GM12878 (cell line): ENCODE data around the gene KLHL25. TPM values are rescaled to one million over a fixed set of nuclear protein-coding genes. Genes with fewer than 3 reads are reported as not detected.

ENCODE experiments used
- CREM ChIP-seq: IDR thresholded peaks from 2 replicates; pipeline ENCODE4 v1.6.1; 2014; ENCODE audit warnings: antibody characterized with exemption, low read depth
- MEF2B ChIP-seq: fragments of 450-650 bp; IDR thresholded peaks from 2 replicates; pipeline ENCODE4 v1.6.1; 2018; ENCODE audit warnings: mild to moderate bottlenecking, moderate library complexity; ENCODE audit not compliant: partially characterized antibody, poor library complexity, severe bottlenecking
- MTA3 ChIP-seq: IDR thresholded peaks from 2 replicates; pipeline ENCODE4 v1.6.1; 2012; ENCODE audit warnings: low read length, inconsistent platforms, borderline replicate concordance
- PML ChIP-seq: IDR thresholded peaks from 2 replicates; pipeline ENCODE4 v1.6.1; 2012; ENCODE audit warnings: low read length, inconsistent platforms
- RB1 ChIP-seq: fragments of 450-650 bp; formaldehyde crosslinking; IDR thresholded peaks from 2 replicates; pipeline ENCODE4 v1.6.1; 2017; ENCODE audit warnings: mild to moderate bottlenecking, borderline replicate concordance
- ZNF24 ChIP-seq: fragments of 450-650 bp; IDR thresholded peaks from 2 replicates; pipeline ENCODE4 v1.6.1; 2017; ENCODE audit warnings: antibody characterized with exemption, mild to moderate bottlenecking
- polyA plus RNA-seq, 11 experiments: library from polyadenylated mRNA; depleted of rRNA in 4 of 11; unstranded in 6 of 11; stranded (reverse) in 5 of 11; fragments of >200 nt; fragmentation: Nextera tagmentation in 4 of 11; fragmentation: Illumina TruSeq in 1 of 11; extraction: Ambion mirVana in 4 of 11; extraction: Trizol in 1 of 11; gene quantifications; 1 replicate in 1 of 11; 2 replicates in 10 of 11; pipeline versions ENCODE4 v1.2.1 to v1.2.3, GENCODE V29; 2011 to 2016; ENCODE audit warnings: inconsistent platforms in 2 of 11, missing spikeins in 2 of 11, low read depth in 1 of 11
- total RNA-seq, 4 experiments: library from RNA; depleted of rRNA in 3 of 4; stranded (reverse); fragments of >200 nt in 3 of 4; fragmentation: Illumina TruSeq in 1 of 4; extraction: Trizol in 1 of 4; gene quantifications; 2 replicates each; pipeline versions ENCODE4 v1.2.1 to v1.2.3, GENCODE V29; 2013 to 2021
- TF ChIP-seq, protein P1 (sequence below): fragments of 450-650 bp; IDR thresholded peaks from 2 replicates; pipeline ENCODE4 v1.6.1; 2017; ENCODE audit warnings: mild to moderate bottlenecking
- TF ChIP-seq, protein P2 (sequence below): IDR thresholded peaks from 2 replicates; pipeline ENCODE4 v1.6.1; 2012; ENCODE audit warnings: low read depth, low read length, improper control_type of control experiment
- TF ChIP-seq, protein P3 (sequence below): fragments of 450-650 bp; IDR thresholded peaks from 2 replicates; pipeline ENCODE4 v1.6.1; 2018; ENCODE audit warnings: borderline replicate concordance, mild to moderate bottlenecking; ENCODE audit not compliant: partially characterized antibody
- TF ChIP-seq, protein P4 (sequence below), 3 experiments: IDR thresholded peaks in 2 of 3; conservative IDR thresholded peaks in 1 of 3; 2 replicates each; pipeline ENCODE4 v1.5.1; 2011; ENCODE audit warnings: low read depth in 3 of 3, low read length in 3 of 3, mild to moderate bottlenecking in 3 of 3, control low read depth in 2 of 3, moderate library complexity in 2 of 3, inconsistent platforms in 1 of 3, mixed read lengths in 1 of 3; ENCODE audit not compliant: control insufficient read depth in 2 of 3, insufficient read depth in 1 of 3; ENCODE audit errors: extremely low read depth in 1 of 3
- TF ChIP-seq, protein P5 (sequence below): fragments of 450-650 bp; IDR thresholded peaks from 2 replicates; pipeline ENCODE4 v1.6.1; 2017; ENCODE audit warnings: mild to moderate bottlenecking, low read depth, inconsistent platforms; ENCODE audit not compliant: poor library complexity, severe bottlenecking

The KLHL25 gene
- total and polyA plus RNA-seq, 10 of the 15 experiments (the other 5 are each of a cell fraction or from before 2014, with no cell fraction given) = 0.04 to 3.0 (median 2.1) TPM; not detected in 1

DNA sequence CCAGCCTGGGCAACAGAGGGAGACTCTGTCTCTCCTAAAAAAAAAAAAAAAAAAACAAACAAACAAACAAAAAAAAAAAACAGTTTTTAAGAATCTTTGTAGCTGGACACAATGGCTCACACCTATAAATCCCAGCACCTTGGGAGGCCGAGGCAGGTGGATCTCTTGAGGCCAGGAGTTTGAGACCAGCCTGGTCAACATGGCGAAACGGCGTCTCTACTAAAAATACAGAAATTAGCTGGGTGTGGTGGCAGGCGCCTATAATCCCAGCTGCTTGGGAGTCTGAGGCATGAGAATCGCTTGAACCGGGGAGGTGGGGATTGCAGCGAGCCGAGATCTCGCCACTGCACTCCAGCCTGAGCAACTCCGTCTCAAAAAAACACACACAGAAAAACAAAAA, 53.1 kb downstream of the KLHL25 start (continued):
- TF ChIP-seq, protein P1, sequence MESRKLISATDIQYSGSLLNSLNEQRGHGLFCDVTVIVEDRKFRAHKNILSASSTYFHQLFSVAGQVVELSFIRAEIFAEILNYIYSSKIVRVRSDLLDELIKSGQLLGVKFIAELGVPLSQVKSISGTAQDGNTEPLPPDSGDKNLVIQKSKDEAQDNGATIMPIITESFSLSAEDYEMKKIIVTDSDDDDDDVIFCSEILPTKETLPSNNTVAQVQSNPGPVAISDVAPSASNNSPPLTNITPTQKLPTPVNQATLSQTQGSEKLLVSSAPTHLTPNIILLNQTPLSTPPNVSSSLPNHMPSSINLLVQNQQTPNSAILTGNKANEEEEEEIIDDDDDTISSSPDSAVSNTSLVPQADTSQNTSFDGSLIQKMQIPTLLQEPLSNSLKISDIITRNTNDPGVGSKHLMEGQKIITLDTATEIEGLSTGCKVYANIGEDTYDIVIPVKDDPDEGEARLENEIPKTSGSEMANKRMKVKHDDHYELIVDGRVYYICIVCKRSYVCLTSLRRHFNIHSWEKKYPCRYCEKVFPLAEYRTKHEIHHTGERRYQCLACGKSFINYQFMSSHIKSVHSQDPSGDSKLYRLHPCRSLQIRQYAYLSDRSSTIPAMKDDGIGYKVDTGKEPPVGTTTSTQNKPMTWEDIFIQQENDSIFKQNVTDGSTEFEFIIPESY = no peak
- TF ChIP-seq RB1 (no peak), MTA3 (no peak), ZNF24 (no peak), CREM (no peak), PML (no peak), MEF2B (no peak)
- TF ChIP-seq, protein P2, sequence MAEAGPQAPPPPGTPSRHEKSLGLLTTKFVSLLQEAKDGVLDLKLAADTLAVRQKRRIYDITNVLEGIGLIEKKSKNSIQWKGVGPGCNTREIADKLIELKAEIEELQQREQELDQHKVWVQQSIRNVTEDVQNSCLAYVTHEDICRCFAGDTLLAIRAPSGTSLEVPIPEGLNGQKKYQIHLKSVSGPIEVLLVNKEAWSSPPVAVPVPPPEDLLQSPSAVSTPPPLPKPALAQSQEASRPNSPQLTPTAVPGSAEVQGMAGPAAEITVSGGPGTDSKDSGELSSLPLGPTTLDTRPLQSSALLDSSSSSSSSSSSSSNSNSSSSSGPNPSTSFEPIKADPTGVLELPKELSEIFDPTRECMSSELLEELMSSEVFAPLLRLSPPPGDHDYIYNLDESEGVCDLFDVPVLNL = no peak
- TF ChIP-seq, protein P3, sequence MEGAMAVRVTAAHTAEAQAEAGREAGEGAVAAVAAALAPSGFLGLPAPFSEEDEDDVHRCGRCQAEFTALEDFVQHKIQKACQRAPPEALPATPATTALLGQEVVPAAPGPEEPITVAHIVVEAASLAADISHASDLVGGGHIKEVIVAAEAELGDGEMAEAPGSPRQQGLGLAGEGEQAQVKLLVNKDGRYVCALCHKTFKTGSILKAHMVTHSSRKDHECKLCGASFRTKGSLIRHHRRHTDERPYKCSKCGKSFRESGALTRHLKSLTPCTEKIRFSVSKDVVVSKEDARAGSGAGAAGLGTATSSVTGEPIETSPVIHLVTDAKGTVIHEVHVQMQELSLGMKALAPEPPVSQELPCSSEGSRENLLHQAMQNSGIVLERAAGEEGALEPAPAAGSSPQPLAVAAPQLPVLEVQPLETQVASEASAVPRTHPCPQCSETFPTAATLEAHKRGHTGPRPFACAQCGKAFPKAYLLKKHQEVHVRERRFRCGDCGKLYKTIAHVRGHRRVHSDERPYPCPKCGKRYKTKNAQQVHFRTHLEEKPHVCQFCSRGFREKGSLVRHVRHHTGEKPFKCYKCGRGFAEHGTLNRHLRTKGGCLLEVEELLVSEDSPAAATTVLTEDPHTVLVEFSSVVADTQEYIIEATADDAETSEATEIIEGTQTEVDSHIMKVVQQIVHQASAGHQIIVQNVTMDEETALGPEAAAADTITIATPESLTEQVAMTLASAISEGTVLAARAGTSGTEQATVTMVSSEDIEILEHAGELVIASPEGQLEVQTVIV = no peak
- TF ChIP-seq, protein P4, sequence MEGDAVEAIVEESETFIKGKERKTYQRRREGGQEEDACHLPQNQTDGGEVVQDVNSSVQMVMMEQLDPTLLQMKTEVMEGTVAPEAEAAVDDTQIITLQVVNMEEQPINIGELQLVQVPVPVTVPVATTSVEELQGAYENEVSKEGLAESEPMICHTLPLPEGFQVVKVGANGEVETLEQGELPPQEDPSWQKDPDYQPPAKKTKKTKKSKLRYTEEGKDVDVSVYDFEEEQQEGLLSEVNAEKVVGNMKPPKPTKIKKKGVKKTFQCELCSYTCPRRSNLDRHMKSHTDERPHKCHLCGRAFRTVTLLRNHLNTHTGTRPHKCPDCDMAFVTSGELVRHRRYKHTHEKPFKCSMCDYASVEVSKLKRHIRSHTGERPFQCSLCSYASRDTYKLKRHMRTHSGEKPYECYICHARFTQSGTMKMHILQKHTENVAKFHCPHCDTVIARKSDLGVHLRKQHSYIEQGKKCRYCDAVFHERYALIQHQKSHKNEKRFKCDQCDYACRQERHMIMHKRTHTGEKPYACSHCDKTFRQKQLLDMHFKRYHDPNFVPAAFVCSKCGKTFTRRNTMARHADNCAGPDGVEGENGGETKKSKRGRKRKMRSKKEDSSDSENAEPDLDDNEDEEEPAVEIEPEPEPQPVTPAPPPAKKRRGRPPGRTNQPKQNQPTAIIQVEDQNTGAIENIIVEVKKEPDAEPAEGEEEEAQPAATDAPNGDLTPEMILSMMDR (IDR thresholded peaks at IDR 0.05 in 2 of 3, conservative IDR thresholded peaks at IDR 0.05 in 1 of 3; ENCODE audit: control insufficient read depth in 2 of 3, extremely low read depth in 1 of 3, insufficient read depth in 1 of 3, low read depth in 3 of 3, low read length in 3 of 3) = no peak
- TF ChIP-seq, protein P5, sequence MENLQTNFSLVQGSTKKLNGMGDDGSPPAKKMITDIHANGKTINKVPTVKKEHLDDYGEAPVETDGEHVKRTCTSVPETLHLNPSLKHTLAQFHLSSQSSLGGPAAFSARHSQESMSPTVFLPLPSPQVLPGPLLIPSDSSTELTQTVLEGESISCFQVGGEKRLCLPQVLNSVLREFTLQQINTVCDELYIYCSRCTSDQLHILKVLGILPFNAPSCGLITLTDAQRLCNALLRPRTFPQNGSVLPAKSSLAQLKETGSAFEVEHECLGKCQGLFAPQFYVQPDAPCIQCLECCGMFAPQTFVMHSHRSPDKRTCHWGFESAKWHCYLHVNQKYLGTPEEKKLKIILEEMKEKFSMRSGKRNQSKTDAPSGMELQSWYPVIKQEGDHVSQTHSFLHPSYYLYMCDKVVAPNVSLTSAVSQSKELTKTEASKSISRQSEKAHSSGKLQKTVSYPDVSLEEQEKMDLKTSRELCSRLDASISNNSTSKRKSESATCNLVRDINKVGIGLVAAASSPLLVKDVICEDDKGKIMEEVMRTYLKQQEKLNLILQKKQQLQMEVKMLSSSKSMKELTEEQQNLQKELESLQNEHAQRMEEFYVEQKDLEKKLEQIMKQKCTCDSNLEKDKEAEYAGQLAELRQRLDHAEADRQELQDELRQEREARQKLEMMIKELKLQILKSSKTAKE = no peak
- TF ChIP-seq, all 136 proteins: peak for 0
